NCI-H2107 treated with DMSO at 0.1 percent for 48 hours (cell line): ENCODE measurements around the gene SEMG2.

Experiments used
- DNase-seq: peaks from one replicate; lab custom pipeline; 2025; ENCODE audit not compliant: unreplicated experiment; lab: John Stamatoyannopoulos, UW

The SEMG2 gene, protein sequence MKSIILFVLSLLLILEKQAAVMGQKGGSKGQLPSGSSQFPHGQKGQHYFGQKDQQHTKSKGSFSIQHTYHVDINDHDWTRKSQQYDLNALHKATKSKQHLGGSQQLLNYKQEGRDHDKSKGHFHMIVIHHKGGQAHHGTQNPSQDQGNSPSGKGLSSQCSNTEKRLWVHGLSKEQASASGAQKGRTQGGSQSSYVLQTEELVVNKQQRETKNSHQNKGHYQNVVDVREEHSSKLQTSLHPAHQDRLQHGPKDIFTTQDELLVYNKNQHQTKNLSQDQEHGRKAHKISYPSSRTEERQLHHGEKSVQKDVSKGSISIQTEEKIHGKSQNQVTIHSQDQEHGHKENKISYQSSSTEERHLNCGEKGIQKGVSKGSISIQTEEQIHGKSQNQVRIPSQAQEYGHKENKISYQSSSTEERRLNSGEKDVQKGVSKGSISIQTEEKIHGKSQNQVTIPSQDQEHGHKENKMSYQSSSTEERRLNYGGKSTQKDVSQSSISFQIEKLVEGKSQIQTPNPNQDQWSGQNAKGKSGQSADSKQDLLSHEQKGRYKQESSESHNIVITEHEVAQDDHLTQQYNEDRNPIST

DNA sequence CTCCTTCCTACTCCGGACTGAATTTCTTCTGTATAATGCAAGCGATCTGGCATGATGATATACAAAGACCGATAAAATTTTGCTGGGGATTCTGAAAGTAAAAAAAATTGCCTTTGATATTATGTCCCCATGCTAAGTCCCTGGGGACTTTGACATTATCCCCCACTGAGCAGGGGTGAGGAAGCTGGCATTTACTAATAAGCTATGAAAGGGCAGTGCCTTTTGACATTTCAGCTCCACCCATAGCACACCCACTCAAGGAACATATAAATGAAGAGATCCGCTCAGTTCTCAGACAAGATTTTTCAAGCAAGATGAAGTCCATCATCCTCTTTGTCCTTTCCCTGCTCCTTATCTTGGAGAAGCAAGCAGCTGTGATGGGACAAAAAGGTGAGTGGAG, at the start of gene SEMG2:
Gene SEMG2 (plus strand): TSS at position 298 of the 400 bp plus-strand sequence. CDS start 17 bp downstream, at position 315.
- DNase-seq = no peak

DNA sequence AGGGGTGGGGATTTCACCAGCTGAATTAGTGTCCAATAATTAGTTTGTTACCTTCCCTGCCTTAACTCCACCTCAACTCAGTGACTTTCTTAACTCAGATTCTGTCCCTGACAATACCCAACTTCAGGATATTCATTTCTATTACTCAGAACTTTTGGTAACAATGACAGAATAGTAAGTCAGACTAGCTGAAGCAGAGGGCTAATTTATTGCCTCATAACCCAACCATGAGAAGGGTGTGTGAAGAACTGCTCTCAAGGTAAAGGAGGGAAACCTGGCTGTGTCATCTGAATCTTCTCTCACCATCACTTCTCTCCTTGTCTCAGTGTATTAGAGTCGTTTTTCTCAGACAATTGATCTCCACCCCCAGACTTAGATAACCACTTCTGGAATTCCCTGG, 47.7 kb upstream of the SEMG2 start:
- DNase-seq = no peak

DNA sequence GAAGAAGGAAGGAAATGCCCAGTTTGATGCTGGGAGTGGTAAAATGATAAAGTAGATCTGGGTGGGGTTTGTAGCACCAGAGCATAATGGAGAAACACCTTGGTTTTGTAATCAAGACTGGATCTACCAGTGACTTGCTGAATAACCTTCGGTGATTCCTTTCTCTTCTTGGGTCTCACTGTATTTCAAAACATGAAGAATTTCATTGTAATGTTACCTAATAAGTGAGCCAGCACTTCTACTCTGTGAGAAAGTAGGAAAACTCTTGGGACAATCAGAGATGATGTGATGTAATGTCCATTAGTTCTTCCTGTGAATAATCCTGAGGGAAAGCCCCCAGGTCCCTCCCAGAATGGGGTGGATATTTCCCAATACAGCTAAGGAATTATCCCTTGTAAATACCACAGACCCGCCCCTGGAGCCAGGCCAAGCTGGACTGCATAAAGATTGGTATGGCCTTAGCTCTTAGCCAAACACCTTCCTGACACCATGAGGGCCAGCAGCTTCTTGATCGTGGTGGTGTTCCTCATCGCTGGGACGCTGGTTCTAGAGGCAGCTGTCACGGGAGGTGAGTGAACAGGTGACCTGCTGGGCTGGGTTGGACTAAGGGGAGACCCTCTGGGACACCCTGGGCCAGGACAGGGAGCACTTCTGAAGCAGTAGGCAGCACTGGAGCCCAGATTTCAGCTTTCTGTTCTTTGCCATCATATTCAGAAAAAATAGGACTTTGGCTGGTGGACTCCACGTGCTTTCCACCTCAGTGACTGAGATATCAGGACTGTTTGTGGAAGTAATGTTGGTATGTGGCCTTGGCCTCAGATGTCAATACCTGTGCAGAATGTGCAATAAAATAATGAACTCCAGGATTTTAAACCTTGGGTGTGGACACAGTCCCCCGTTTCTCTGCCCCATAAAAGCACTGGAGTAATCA, 46.5 kb upstream of the SEMG2 start, which contains the start of gene PI3:
Gene PI3 (plus strand): TSS at position 469 of the 931 bp plus-strand sequence. CDS start 21 bp downstream, at position 490.
- no peak for DNase-seq

DNA sequence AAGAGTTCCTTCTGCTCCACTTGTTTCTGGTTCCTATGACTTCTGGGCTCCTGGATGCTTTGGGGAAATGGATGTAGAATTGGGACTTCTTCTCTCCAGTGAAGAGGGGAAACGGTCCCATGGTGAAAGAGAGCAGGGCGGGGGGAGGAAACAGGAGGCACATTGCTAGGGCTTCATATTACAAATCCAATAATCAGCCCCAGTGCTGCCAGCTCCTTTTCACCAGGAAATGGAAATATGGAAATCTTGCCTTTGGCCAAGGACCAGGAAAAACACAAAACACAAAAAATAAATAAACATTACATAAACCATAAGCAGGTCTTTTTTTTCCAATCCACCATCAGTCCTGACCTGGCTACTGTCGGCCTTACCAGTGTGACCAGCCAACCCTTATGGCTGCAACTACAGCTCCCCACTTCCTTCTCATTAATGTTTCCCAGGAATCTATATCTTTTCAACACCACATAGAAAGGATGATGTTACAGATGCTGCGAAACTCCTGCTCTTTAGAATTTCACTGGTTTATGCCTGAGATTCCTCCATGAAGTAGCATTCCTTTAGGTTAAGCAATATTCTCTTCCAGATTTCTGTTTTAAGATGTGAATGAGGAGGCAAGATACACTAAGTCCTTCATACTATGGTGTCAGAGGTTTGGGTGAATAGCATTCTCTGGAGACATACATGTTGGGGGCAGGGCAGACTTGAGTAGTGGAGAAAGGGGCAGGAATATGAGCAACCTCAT, 44.5 kb upstream of the SEMG2 start:
- DNase-seq = no peak

DNA sequence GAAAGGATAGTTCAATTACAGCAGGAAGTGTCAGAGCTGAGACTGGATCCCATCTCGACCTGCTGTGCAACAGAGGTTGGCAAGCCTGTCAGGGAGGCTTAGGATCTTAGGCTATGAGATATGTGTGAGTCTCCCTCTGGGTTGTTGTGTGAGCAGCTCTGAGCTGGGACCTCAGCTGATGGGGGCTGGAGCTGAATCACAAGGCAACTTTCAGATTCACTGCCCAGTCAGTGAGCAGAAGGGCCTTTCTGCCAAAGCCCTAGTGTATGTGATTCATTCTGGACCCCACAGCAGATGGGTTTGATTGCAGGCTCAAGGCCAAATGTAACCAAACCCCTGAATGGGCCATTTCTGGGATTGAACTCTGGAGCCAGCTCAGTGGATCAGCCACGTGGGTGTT, 42.0 kb upstream of the SEMG2 start:
- no peak for DNase-seq

DNA sequence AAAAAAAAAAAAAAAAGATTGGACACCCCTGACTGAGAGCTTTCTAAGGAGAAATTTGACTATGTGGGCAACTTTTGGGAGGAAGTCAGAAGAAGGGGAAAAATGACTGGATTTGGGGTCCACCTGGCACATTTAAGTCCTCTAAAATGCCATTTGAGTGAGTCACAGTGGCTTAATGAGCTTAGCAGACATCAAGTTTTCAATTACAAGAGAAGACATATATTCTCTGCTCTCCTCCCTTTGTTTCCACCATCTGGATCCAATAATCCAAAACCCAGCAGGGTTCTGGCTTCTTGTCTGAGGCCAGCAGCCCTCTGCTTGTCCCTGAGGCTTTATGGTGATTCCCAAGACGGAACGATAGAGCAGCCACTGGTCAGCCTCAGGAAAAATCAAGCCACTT, 39.5 kb upstream of the SEMG2 start:
- no peak for DNase-seq

DNA sequence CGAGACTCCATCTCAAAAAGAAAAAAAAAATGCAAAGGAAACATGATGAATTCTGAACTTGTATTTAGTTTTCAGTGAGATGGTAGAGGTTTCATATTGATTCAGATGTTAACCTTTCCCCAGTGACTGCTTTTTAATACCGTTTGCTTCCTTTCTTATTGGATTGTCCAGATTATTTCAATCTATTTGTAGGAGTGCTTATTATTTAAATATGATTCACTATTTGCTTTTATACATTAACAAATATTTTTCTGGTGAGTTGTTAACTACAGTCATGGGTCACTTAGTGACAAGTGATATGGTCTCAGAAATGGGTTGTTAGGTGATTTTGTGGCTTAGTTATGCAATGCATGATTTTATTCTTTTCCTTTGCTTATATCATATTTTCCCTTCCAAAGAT, 38.1 kb upstream of the SEMG2 start:
- DNase-seq = no peak

DNA sequence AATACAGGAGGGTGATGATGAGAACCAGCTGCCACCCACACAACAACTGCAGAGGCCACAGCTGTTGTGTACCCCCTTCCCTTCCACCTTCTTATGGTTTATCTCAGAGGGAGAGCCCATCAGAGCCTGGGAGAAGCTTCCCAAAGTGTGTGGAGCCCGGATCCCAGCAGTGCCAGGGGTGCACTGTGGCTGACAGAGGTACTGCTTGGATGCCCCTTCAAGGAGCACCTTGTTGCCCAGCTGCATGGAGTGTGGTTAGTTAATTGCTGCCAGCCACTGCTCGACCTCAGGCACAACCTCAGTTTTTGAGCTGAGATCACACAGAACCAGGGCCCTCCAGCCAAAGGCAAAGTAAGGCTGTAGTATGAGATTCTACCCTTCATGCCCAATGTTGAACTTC, 33.5 kb upstream of the SEMG2 start:
- DNase-seq = no peak

DNA sequence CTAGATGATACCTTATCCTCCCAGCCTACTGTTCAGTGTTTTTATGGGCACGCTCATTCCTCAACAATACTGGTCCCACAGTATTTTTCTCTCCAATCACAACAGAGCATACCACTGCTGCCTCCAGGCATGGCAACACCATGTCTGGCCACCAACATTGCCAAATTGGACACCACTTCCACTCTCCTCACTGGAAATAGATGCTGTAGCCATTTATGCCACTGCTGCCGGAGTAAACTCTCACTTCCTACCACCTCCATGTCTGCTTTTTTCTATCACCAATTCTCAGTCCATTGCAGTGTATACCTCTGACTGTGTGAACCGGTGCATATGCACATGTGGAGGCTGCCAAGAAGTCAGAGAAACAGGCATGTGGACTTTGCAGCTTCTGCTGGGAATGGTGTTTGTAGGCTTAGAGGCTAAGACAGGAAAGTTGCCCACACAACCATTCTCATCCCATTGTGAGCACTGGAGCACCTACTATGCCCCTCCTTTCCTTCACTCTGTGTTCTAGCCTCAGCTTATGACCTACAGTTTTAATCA, 32.0 kb upstream of the SEMG2 start:
- DNase-seq = no peak

DNA sequence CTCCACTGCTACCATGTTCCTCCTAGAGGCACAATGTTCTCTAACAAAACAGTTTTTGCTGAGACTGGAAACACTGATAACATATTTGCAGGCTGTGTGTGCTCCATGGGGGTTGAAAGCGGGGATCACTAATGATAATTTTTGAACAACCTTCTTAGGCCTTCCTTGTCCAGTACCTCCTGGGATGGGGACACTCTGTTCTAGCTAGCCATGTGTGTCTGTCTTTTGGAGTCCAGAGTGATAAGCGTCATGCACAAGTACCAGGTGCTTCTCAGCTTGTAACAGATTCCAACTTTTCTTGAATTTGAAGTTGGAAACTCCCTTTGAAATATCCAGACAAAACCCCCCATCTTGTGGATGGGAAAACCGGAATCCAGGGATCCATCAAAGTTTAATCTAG, 31.3 kb upstream of the SEMG2 start:
- no peak for DNase-seq

DNA sequence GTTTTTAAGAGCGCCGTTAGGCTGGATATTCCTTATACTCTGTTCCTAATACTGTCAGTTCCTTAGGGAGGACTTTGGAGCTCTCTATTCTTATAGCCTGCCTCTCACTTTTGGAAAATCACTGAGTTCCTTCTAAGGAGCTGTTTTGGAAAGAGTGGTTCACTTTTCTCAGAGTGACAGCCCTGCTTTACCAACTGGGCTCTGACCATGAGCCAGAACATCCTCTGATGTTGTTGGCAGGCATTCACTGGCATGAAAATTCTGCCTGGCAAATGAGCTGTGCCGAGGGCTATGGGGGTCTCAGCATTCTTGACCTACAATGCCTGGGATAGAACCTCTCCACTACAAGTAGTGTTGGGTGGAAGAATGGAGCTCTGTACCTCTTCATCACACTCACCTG, 29.2 kb upstream of the SEMG2 start:
- DNase-seq = no peak

DNA sequence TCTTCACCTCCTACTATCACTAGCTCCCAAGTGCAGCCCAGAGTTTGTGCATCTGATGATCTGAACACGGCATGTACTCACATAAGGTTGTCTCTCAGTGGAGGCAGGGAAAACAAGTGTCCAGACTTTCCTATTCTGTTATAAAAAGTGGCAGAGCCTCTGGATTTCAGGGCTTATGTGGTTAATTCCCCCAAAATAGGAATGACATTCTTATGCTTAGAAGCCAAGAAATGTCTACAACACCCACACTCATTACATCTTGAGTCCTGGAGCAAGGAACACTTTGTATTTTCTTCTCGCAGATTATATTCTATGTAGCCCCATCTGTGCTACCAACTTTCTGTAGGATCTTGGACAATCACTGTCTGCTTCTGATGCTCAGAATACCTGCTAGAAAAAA, 27.8 kb upstream of the SEMG2 start:
- DNase-seq = no peak

DNA sequence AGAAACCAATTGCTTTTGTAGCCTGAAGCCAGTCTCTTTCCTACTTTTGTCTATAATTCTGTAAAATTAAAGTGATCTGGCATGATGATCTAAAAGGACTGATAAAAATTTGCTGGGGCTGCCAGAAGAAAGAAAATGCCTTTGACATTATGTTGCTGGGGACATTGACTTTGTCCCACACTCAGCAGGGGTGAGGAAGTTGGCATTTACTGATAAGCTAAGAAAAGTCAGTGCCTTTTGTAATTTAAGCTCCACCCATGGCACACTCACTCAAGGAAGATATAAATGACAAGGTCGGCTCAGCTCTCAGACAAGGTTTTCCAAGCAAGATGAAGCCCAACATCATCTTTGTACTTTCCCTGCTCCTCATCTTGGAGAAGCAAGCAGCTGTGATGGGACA, 14.4 kb upstream of the SEMG2 start, which contains the start of gene SEMG1:
Gene SEMG1 (plus strand): TSS at position 309 of the 400 bp plus-strand sequence. CDS start 21 bp downstream, at position 330.
- DNase-seq = no peak

DNA sequence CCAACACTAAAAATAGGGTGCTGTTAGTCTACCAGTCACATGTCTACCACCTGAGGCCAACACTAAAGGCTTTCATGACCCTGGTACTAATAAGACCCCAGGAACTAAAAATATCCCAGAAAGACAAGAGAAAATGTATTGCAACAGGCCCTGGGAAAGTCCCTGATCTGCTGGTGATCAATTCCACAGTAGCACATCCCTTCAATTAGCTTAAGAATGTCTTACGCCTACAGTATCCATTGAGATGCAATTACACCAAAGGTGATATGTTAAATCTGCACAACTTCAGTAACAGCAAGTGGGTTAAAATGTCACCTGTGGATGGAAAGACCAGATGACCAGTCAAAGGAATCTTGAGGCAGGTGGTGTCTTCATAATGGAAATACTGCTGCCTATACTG, 11.2 kb upstream of the SEMG2 start:
- no peak for DNase-seq

DNA sequence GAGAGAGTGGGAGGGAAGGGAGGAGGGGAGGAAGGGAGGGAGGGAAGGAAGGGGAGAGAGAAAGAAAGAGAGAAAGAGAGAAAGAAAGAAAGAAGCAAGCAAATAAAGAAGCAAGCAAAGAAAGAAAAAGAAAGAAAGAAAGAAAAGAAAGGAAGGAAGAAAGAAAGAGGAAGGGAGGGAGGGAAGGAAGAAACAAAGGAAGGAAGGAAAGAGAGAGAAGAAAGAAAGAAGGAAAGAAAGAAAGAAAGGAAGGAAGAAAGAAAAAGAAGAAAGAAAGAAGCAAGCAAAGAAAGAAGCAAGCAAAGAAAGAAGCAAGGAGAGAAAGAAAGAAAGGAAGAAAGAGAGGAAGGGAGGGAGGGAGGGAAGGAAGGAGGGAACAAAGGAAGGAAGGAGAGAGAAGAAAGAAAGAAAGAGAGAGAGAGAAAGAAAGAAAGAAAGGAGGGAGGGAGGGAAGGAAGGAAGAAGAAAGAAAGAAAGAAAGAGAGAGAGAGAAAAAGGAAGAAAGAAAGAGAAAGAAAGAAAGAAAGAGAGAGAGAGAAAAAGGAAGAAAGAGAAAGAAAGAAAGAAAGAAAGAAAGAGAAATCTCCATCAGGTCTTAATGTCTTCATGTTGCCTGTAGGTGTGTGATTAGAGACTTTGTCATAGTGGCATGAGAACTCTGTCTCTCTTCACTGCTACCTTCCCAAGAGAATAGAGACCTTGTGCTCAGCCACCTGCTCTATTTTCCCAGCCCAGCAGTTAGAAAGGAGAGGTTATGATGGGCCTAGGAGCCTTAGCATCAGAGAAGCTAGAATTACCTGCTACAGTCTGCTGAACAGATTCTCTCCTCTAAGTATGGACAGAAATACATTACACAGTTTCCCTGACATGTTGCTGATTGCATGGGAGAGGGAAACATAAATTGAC, 9.4 kb upstream of the SEMG2 start:
- no peak for DNase-seq

DNA sequence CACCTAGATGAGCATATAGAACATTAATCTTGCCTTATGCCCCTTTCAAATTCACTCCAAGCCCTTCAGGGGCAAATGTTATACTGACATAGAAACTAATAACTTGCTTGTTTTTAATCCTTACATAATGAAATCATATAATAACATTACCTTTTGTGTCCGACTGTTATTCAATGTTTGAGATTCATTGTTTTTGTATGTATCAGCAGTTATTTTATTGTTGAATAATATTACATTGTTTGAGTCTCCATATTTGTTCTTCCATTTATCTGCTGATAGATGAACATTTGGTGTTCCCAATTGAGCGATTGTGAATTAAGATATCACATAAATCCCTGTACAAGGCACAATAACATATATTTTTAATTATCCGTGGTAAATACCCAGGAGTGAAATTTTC, 8.3 kb upstream of the SEMG2 start:
- DNase-seq = no peak

DNA sequence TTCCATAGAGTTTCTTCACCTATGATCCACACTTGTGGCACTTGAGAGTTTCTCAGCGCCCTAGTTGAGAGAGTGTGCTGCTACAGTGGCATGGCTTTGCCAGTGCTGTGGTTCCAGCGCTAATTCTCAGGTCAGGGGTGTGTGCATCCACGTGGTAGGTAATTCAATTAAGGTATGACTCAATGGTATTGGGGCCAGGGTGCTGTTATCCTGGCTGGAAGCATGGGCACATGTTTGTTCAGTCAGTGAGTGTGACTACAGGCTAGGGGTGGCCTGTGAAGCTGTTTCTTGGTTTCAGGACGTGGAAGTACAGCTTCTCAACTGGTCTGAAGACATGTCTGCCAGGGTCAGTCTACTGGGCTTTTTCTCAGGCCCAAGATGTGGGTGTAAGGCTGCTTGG, 3.0 kb upstream of the SEMG2 start:
- DNase-seq = no peak

DNA sequence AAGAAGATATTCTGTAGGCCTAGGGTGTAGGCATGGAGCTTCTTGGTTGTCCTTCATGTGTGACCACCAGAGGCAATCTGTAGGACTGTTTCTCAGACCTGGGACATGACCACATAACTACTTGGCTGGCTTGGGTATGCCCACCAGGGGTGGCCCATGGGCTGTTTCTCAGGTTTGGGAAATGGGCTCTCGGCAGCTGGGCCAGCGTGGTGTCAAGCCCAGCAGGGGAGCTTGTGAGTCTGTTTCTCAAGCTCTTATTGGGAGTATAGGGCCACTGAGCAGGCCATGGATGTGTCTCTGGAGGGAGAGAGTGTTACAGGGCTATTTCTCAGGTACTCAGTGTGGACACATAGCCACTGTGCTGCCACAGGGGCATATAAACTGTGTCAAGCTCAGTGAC, 2.5 kb upstream of the SEMG2 start:
- no peak for DNase-seq

DNA sequence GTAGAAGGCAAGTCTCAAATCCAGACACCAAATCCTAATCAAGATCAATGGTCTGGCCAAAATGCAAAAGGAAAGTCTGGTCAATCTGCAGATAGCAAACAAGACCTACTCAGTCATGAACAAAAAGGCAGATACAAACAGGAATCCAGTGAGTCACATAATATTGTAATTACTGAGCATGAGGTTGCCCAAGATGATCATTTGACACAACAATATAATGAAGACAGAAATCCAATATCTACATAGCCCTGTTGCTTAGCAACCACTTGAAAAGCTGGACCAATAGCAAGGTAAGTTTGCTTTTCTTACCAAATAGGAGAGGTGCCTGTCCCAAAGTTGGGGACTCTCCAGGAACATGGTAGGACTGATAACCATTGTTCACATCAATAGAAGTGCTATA, 2.0 kb downstream of the SEMG2 start:
- DNase-seq = no peak

DNA sequence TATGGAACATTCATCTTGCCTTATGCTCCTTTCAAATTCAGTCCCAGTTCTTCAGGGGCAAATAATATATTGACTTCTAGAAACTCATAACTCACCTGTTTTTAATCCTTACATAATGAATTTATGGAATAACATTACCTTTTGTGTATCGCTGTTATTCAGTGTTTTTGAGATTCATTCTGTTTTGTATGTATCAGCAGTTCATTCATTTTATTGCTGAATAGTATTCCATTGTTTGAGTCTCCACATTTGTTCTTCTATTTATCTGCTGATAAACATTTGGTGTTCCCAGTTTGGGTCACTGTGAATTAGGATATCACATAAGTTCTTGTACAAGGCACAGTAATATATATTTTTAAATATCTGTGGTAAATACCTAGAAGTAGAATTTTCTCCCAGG, 5.1 kb downstream of the SEMG2 start:
- no peak for DNase-seq
